Activated naive CD4-positive, alpha-beta T cell treated with anti-CD3 and anti-CD28 coated beads, Interleukin-2, amount 50 U/mL, for 72 hours (primary cell): ENCODE measurements around the gene MROH7. TPM values are rescaled to one million over a fixed set of nuclear protein-coding genes. Genes with fewer than 3 reads are reported as not detected.
A peak's percentile ranks its signal among the peaks of the same experiment; 100 is the strongest.

Experiments used
- ATAC-seq, 2 donors: fragments of 150-1000 bp; cut with Tn5 transposase; 2 replicates each; pipeline ENCODE4 v1.10.0; 2021; ENCODE audit warnings: mild to moderate bottlenecking in 2 of 2, moderate library complexity in 2 of 2
- DNase-seq, 2 donors: peaks; one replicate each; pipeline ENCODE4 v3.0.0; 2021 to 2022; ENCODE audit warnings: low spot score in 2 of 2
- H3K27ac Mint-ChIP-seq, 2 donors: one replicate each; pipeline ENCODE4 v1.8.0; 2022; ENCODE audit warnings: mild to moderate bottlenecking in 2 of 2, mixed read lengths in 2 of 2
- H3K36me3 Mint-ChIP-seq, 2 donors: one replicate each; pipeline ENCODE4 v1.8.0; 2022; ENCODE audit warnings: mixed read lengths in 2 of 2
- H3K9me3 Mint-ChIP-seq, 2 donors: one replicate each; pipeline ENCODE4 v1.8.0; 2022; ENCODE audit warnings: mixed read lengths in 2 of 2
- total RNA-seq, 2 donors: library from RNA; stranded (reverse); gene quantifications; one replicate each; pipeline ENCODE4 v1.2.3, GENCODE V29; 2022

The MROH7 gene
- total RNA-seq, 2 donors from 2014 or later, result 0.11 to 0.53 TPM

GRCh38 chr1:54701996-54702395 is 60.4 kb downstream of the MROH7 start:
- no peak for DNase-seq
- no peak for ATAC-seq
- Mint-ChIP-seq H3K27ac (no peak overlapping the region), H3K9me3 (no peaks in the 10 kb centered on the region), H3K36me3 (no peaks in the 10 kb centered on the region)

- no peak overlapping the region for H3K27ac Mint-ChIP-seq
- ATAC-seq, result no peak
- no peaks in the 10 kb centered on the region for H3K36me3 Mint-ChIP-seq
- no peaks in the 10 kb centered on the region for H3K9me3 Mint-ChIP-seq
- DNase-seq, result no peak
These were observed 61.9 kb downstream of the MROH7 start for GRCh38 chr1:54703471-54703870.

- DNase-seq (no peak), ATAC-seq (no peak)
- Mint-ChIP-seq H3K9me3 (no peaks in the 10 kb centered on the region), H3K27ac (no peak overlapping the region), H3K36me3 (no peaks in the 10 kb centered on the region)
These were observed 63.6 kb downstream of the MROH7 start for GRCh38 chr1:54705153-54705552.

- no peak for ATAC-seq
These were observed 64.8 kb downstream of the MROH7 start for GRCh38 chr1:54706419-54706818.

GRCh38 chr1:54708385-54708784 is 66.8 kb downstream of the MROH7 start:
- no peak for ATAC-seq
- no peak for DNase-seq
- H3K9me3 Mint-ChIP-seq, result no peaks in the 10 kb centered on the region
- no peaks in the 10 kb centered on the region for H3K36me3 Mint-ChIP-seq
- no peak overlapping the region for H3K27ac Mint-ChIP-seq

More at GRCh38 chr1:54706419-54706818, 64.8 kb downstream of the MROH7 start:
- H3K36me3 Mint-ChIP-seq, result no peaks in the 10 kb centered on the region
- H3K9me3 Mint-ChIP-seq, result no peaks in the 10 kb centered on the region
- no peak overlapping the region for H3K27ac Mint-ChIP-seq
- no peak for DNase-seq

- peak overlapping the region in 1 of 2 donors; percentile 84 for H3K27ac Mint-ChIP-seq
- ATAC-seq, result peak in 1 of 2 donors; percentile 45
- no peaks in the 10 kb centered on the region for H3K36me3 Mint-ChIP-seq
- H3K9me3 Mint-ChIP-seq, result no peaks in the 10 kb centered on the region
- DNase-seq, result no peak
These were observed 68.1 kb downstream of the MROH7 start for GRCh38 chr1:54709547-54710292.

GRCh38 chr1:54710434-54710833 is 68.8 kb downstream of the MROH7 start:
- Mint-ChIP-seq H3K27ac (peak overlapping the region in 1 of 2 donors; percentile 84), H3K9me3 (no peaks in the 10 kb centered on the region), H3K36me3 (no peaks in the 10 kb centered on the region)
- DNase-seq, result no peak
- ATAC-seq, result no peak

GRCh38 chr1:54710841-54711240 is 69.3 kb downstream of the MROH7 start:
- Mint-ChIP-seq H3K27ac (no peak overlapping the region), H3K36me3 (no peaks in the 10 kb centered on the region), H3K9me3 (no peaks in the 10 kb centered on the region)
- ATAC-seq, result no peak
- no peak for DNase-seq

- Mint-ChIP-seq H3K27ac (no peak overlapping the region), H3K36me3 (no peaks in the 10 kb centered on the region), H3K9me3 (no peaks in the 10 kb centered on the region)
- no peak for ATAC-seq
- no peak for DNase-seq
These were observed 70.0 kb downstream of the MROH7 start for GRCh38 chr1:54711536-54711935.

GRCh38 chr1:54714881-54715492 is 73.4 kb downstream of the MROH7 start:
- DNase-seq (no peak), ATAC-seq (no peak)
- Mint-ChIP-seq H3K27ac (peak overlapping the region; percentile 92), H3K36me3 (peaks cover 0 to 14% of the 10 kb centered on the region in 2 donors), H3K9me3 (no peaks in the 10 kb centered on the region)

- H3K36me3 Mint-ChIP-seq, result peaks cover 0 to 14% of the 10 kb centered on the region in 2 donors
- no peaks in the 10 kb centered on the region for H3K9me3 Mint-ChIP-seq
- peak within 1 kb of the TSS; percentile 92 for H3K27ac Mint-ChIP-seq
- DNase-seq (peak; percentile 86 to 93), ATAC-seq (peak; percentile 86 to 92)
These were observed 74.1 kb downstream of the MROH7 start, which contains the start of gene TTC4 for GRCh38 chr1:54715493-54716298. TTC4 (plus strand) TSS chr1:54715861; CDS start chr1:54715909, 48 bp downstream.

- peaks cover 0 to 14% of the 10 kb centered on the region in 2 donors for H3K36me3 Mint-ChIP-seq
- H3K27ac Mint-ChIP-seq, result peak overlapping the region; percentile 92
- H3K9me3 Mint-ChIP-seq, result no peaks in the 10 kb centered on the region
- DNase-seq (no peak), ATAC-seq (peak; percentile 60 to 65)
These were observed 74.9 kb downstream of the MROH7 start for GRCh38 chr1:54716299-54717047.

- ATAC-seq (no peak), DNase-seq (no peak)
- H3K27ac Mint-ChIP-seq, result no peak overlapping the region
- H3K36me3 Mint-ChIP-seq, result peaks cover 21 to 39% of the 10 kb centered on the region in 2 donors
- H3K9me3 Mint-ChIP-seq, result no peaks in the 10 kb centered on the region
These were observed 80.1 kb downstream of the MROH7 start for GRCh38 chr1:54721719-54722118.

GRCh38 chr1:54723985-54724384 is 82.4 kb downstream of the MROH7 start:
- H3K36me3 Mint-ChIP-seq, result peaks cover 21 to 32% of the 10 kb centered on the region in 2 donors
- ATAC-seq (no peak), DNase-seq (no peak)
- no peaks in the 10 kb centered on the region for H3K9me3 Mint-ChIP-seq
- no peak overlapping the region for H3K27ac Mint-ChIP-seq

GRCh38 chr1:54724771-54725170 is 83.2 kb downstream of the MROH7 start:
- no peak for DNase-seq
- H3K36me3 Mint-ChIP-seq, result peaks cover 21 to 29% of the 10 kb centered on the region in 2 donors
- H3K9me3 Mint-ChIP-seq, result no peaks in the 10 kb centered on the region
- ATAC-seq, result no peak
- H3K27ac Mint-ChIP-seq, result peak overlapping the region in 1 of 2 donors; percentile 44

GRCh38 chr1:54728027-54728426 is 86.4 kb downstream of the MROH7 start:
- ATAC-seq, result no peak
- H3K36me3 Mint-ChIP-seq, result peaks cover 27% of the 10 kb centered on the region in 2 donors

More at GRCh38 chr1:54728027-54728426, 86.4 kb downstream of the MROH7 start:
- DNase-seq, result no peak
- no peaks in the 10 kb centered on the region for H3K9me3 Mint-ChIP-seq
- H3K27ac Mint-ChIP-seq, result peak overlapping the region; percentile 5 to 9
